ENCODE measurements around the gene KY.
A peak's percentile ranks its signal among the peaks of the same experiment; 100 is the strongest.

Gene KY

GRCh38 chr3:134665243-134665642, 14.4 kb upstream of the KY start:
- no peak for DNase-seq (ENCODE audit: low read depth)
- no peak for TF ChIP-seq CTCF (IDR thresholded peaks at IDR 0.05; ENCODE audit: low read length, missing control alignments)
- H3K4me3 ChIP-seq (replicated peaks; ENCODE audit: low read depth, low read length), result no peak overlapping the region

GRCh38 chr3:134663721-134664456, 13.1 kb upstream of the KY start:
- peak; percentile 55 for DNase-seq (ENCODE audit: low read depth)
- H3K4me3 ChIP-seq (replicated peaks; ENCODE audit: low read depth, low read length), result no peak overlapping the region
- no peak for TF ChIP-seq CTCF (IDR thresholded peaks at IDR 0.05; ENCODE audit: low read length, missing control alignments)

- no peak for TF ChIP-seq CTCF (IDR thresholded peaks at IDR 0.05; ENCODE audit: low read length, missing control alignments)
- H3K4me3 ChIP-seq (replicated peaks; ENCODE audit: low read depth, low read length), result no peak overlapping the region
- no peak for DNase-seq (ENCODE audit: low read depth)
These were observed 9.2 kb upstream of the KY start for GRCh38 chr3:134660046-134660441.

- no peak for TF ChIP-seq CTCF (IDR thresholded peaks at IDR 0.05; ENCODE audit: low read length, missing control alignments)
- DNase-seq (ENCODE audit: low read depth), result no peak
- H3K4me3 ChIP-seq (replicated peaks; ENCODE audit: low read depth, low read length), result no peak overlapping the region
These were observed 8.7 kb upstream of the KY start for GRCh38 chr3:134659391-134660045.

DNA sequence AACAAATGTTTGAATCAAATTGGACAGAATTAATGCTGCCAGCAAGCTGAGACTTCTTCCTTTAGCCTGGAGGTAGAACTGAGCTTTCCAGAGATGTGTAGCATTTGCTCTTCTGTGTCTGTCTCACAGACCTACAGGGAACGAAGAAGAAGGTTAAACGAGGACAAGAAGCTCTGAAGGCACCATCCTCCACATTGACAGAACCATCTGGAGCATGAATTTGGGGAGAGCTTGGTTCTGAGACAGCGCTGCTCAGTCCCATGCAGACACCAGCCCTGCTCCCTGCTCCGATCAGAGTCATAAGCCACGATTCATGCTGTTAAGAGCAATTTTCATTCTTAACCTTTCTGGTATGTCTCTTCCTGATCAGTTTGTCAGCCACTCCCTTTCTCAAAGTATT, 7.7 kb upstream of the KY start:
- no peak for DNase-seq (ENCODE audit: low read depth)
- TF ChIP-seq CTCF (IDR thresholded peaks at IDR 0.05; ENCODE audit: low read length, missing control alignments), result no peak
- H3K4me3 ChIP-seq (replicated peaks; ENCODE audit: low read depth, low read length), result no peak overlapping the region

GRCh38 chr3:134656211-134656800, 5.5 kb upstream of the KY start:
- no peak overlapping the region for H3K4me3 ChIP-seq (replicated peaks; ENCODE audit: low read depth, low read length)
- no peak for DNase-seq (ENCODE audit: low read depth)
- TF ChIP-seq CTCF (IDR thresholded peaks at IDR 0.05; ENCODE audit: low read length, missing control alignments), result no peak
